Measurements from ENCODE around the gene OPCML. TPM values are rescaled to one million over a fixed set of nuclear protein-coding genes. Genes with fewer than 3 reads are reported as not detected.
A peak's percentile ranks its signal among the peaks of the same experiment; 100 is the strongest.

OPCML gene
- total and polyA plus RNA-seq, 7 donors, result 0.01 to 0.80 (median 0.07) TPM; not detected in 4

- intact Hi-C loops (cut with DNase I), result no loop called here
- no peaks in the 10 kb centered on the region for H3K36me3 ChIP-seq (ENCODE audit: insufficient read depth in 1 of 2, low read depth in 1 of 2)
- no peak overlapping the region for H3K4me3 ChIP-seq
- H3K27ac ChIP-seq, result no peak overlapping the region
- WGBS, 3 donors, result 17 to 49% (median 25%) methylated on average over 4 of the region's 4 CpGs
- no peak for DNase-seq
- no peaks in the 10 kb centered on the region for H3K9me3 ChIP-seq
- no peak for ATAC-seq
- H3K4me1 ChIP-seq, result no peaks in the 10 kb centered on the region
- TF ChIP-seq, protein P1, sequence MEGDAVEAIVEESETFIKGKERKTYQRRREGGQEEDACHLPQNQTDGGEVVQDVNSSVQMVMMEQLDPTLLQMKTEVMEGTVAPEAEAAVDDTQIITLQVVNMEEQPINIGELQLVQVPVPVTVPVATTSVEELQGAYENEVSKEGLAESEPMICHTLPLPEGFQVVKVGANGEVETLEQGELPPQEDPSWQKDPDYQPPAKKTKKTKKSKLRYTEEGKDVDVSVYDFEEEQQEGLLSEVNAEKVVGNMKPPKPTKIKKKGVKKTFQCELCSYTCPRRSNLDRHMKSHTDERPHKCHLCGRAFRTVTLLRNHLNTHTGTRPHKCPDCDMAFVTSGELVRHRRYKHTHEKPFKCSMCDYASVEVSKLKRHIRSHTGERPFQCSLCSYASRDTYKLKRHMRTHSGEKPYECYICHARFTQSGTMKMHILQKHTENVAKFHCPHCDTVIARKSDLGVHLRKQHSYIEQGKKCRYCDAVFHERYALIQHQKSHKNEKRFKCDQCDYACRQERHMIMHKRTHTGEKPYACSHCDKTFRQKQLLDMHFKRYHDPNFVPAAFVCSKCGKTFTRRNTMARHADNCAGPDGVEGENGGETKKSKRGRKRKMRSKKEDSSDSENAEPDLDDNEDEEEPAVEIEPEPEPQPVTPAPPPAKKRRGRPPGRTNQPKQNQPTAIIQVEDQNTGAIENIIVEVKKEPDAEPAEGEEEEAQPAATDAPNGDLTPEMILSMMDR (IDR thresholded peaks at IDR 0.05), result no peak
- no peaks in the 10 kb centered on the region for H3K27me3 ChIP-seq (ENCODE audit: insufficient read depth in 3 of 3, low read length in 2 of 3)
Observed at GRCh38 chr11:132493801-132494200, 1038.5 kb downstream of the OPCML start.

GRCh38 chr11:132490978-132491377 lies 1041.3 kb downstream of the OPCML start:
- no peaks in the 10 kb centered on the region for H3K36me3 ChIP-seq (ENCODE audit: insufficient read depth in 1 of 2, low read depth in 1 of 2)
- TF ChIP-seq, protein P1 (IDR thresholded peaks at IDR 0.05), result no peak
- DNase-seq, result no peak
- intact Hi-C loops (cut with DNase I), result no loop called here
- no peaks in the 10 kb centered on the region for H3K27me3 ChIP-seq (ENCODE audit: insufficient read depth in 3 of 3, low read length in 2 of 3)
- no peaks in the 10 kb centered on the region for H3K4me1 ChIP-seq
- H3K27ac ChIP-seq, result no peak overlapping the region
- 32 to 44% (median 39%) methylated on average over 5 of the region's 5 CpGs for WGBS, 3 donors
- peaks cover 1% of the 10 kb centered on the region for H3K9me3 ChIP-seq
- peak in 1 of 4 donors; percentile 27 for ATAC-seq
- H3K4me3 ChIP-seq, result no peak overlapping the region

GRCh38 chr11:132486060-132486459 lies 1046.2 kb downstream of the OPCML start:
- TF ChIP-seq, protein P1 (IDR thresholded peaks at IDR 0.05), result no peak
- Histone ChIP-seq H3K27ac (no peak overlapping the region), H3K27me3 (ENCODE audit: insufficient read depth in 3 of 3, low read length in 2 of 3) (no peaks in the 10 kb centered on the region), H3K4me1 (no peaks in the 10 kb centered on the region), H3K4me3 (no peak overlapping the region), H3K9me3 (peaks cover 11% of the 10 kb centered on the region), H3K36me3 (ENCODE audit: insufficient read depth in 1 of 2, low read depth in 1 of 2) (no peaks in the 10 kb centered on the region)
- ATAC-seq (no peak), DNase-seq (no peak)
- 95 to 97% (median 97%) methylated on average over 1 of the region's 1 CpG for WGBS, 3 donors
- intact Hi-C loops (cut with DNase I), result no loop called here

GRCh38 chr11:132475026-132475425 lies 1057.3 kb downstream of the OPCML start:
- DNase-seq (no peak), ATAC-seq (no peak)
- Histone ChIP-seq H3K27ac (no peak overlapping the region), H3K27me3 (ENCODE audit: insufficient read depth in 3 of 3, low read length in 2 of 3) (no peaks in the 10 kb centered on the region), H3K9me3 (no peaks in the 10 kb centered on the region), H3K36me3 (ENCODE audit: insufficient read depth in 1 of 2, low read depth in 1 of 2) (no peaks in the 10 kb centered on the region), H3K4me3 (no peak overlapping the region), H3K4me1 (no peaks in the 10 kb centered on the region)
- intact Hi-C loops (cut with DNase I), result loop anchor here in 1 of 2 donors (1.0 kb wide), 1 partner anchor 20 kb away; no protein-coding TSS in a partner anchor
- TF ChIP-seq, protein P1 (IDR thresholded peaks at IDR 0.05), result no peak
- 72 to 77% (median 74%) methylated on average over 2 of the region's 2 CpGs for WGBS, 3 donors

Measured in psoas muscle (tissue), 8 donors.